Osteoblast (primary cell): ENCODE results near the gene KRTAP4-8. TPM values are rescaled to one million over a fixed set of nuclear protein-coding genes. Genes with fewer than 3 reads are reported as not detected.
"Not testable (repeated sequence)": the region's sequence is repeated elsewhere in the genome, so short reads cannot be mapped to it uniquely, and the experiment has no call there.

Source experiments
- DNase-seq: peaks from one replicate; pipeline ENCODE4 v3.0.0; 2011; ENCODE audit warnings: low spot score, mixed read lengths; ENCODE audit not compliant: insufficient read length; ENCODE audit errors: missing footprints
- H2AFZ ChIP-seq: 2 replicates; pipeline ENCODE4 v1.6.0; 2011; ENCODE audit warnings: mild to moderate bottlenecking, low read length
- H3K27ac ChIP-seq: 2 replicates; pipeline ENCODE4 v1.5.1; 2011; ENCODE audit warnings: mild to moderate bottlenecking, low read depth, low read length, moderate library complexity
- H3K27me3 ChIP-seq: 2 replicates; pipeline ENCODE4 v1.6.0; 2012; ENCODE audit warnings: mild to moderate bottlenecking, control low read depth, inconsistent platforms, low read length, moderate library complexity; ENCODE audit not compliant: insufficient read depth
- H3K36me3 ChIP-seq: 2 replicates; pipeline ENCODE4 v1.5.1; 2011; ENCODE audit warnings: mild to moderate bottlenecking, low read length, control low read depth, moderate library complexity; ENCODE audit not compliant: insufficient read depth
- H3K4me1 ChIP-seq: 2 replicates; pipeline ENCODE4 v1.5.1; 2011; ENCODE audit warnings: mild to moderate bottlenecking, low read length, control low read depth, moderate library complexity; ENCODE audit not compliant: insufficient read depth
- H3K4me2 ChIP-seq: 2 replicates; pipeline ENCODE4 v1.6.0; 2011; ENCODE audit warnings: mild to moderate bottlenecking, low read length; ENCODE audit not compliant: insufficient read depth
- H3K4me3 ChIP-seq: fragments of 200-600 bp; sonication (generic); 3 replicates; pipeline ENCODE4 v1.5.1; 2012; ENCODE audit warnings: mild to moderate bottlenecking, low read length, inconsistent platforms; ENCODE audit not compliant: insufficient read depth
- H3K79me2 ChIP-seq: 2 replicates; pipeline ENCODE4 v1.6.0; 2012; ENCODE audit warnings: mild to moderate bottlenecking, low read length, control low read depth, inconsistent platforms; ENCODE audit not compliant: insufficient read depth
- H3K9me3 ChIP-seq: 2 replicates; pipeline ENCODE4 v1.5.1; 2011; ENCODE audit warnings: low read depth, low read length, control low read depth
- H4K20me1 ChIP-seq: 2 replicates; pipeline ENCODE4 v1.6.0; 2012; ENCODE audit warnings: mild to moderate bottlenecking, low read length, control low read depth; ENCODE audit not compliant: insufficient read depth
- CTCF ChIP-seq: IDR thresholded peaks from 2 replicates; pipeline ENCODE4 v1.5.1; 2011; ENCODE audit warnings: mild to moderate bottlenecking, low read depth, low read length, moderate library complexity; ENCODE audit errors: extremely low read depth
- total RNA-seq: library from RNA; depleted of rRNA; stranded (reverse); fragments of >200 nt; gene quantifications from 2 replicates; pipeline ENCODE4 v1.2.3, GENCODE V29; 2012

KRTAP4-8 gene
- total RNA-seq, 1 donor, result not detected

- Histone ChIP-seq H3K27me3 (no peaks in the 10 kb centered on the region), H4K20me1 (no peaks in the 10 kb centered on the region), H3K4me2 (no peak overlapping the region), H2AFZ (no peak overlapping the region), H3K9me3 (no peaks in the 10 kb centered on the region), H3K4me1 (peaks cover 23% of the 10 kb centered on the region), H3K27ac (no peak overlapping the region), H3K4me3 (no peak overlapping the region), H3K79me2 (no peaks in the 10 kb centered on the region), H3K36me3 (no peaks in the 10 kb centered on the region)
- DNase-seq, result no peak
- no peak for TF ChIP-seq CTCF
Measured at GRCh38 chr17:41096055-41096454, 1.9 kb downstream of the KRTAP4-8 start.

- DNase-seq, H3K4me2 ChIP-seq, H3K27me3 ChIP-seq, H3K79me2 ChIP-seq, H3K36me3 ChIP-seq, H3K9me3 ChIP-seq, H3K4me1 ChIP-seq, H3K4me3 ChIP-seq, H2AFZ ChIP-seq, H3K27ac ChIP-seq, H4K20me1 ChIP-seq: not testable (repeated sequence)
Measured at GRCh38 chr17:41088760-41089352, 9.1 kb downstream of the KRTAP4-8 start.

- Histone ChIP-seq H3K4me2 (peak within 1 kb of the TSS; percentile 32), H3K4me1 (peaks cover 11% of the 10 kb centered on the region), H3K27ac (peak within 1 kb of the TSS; percentile 23)
- not testable (repeated sequence) for H3K79me2 ChIP-seq, H3K4me3 ChIP-seq, H3K27me3 ChIP-seq, H3K36me3 ChIP-seq, H2AFZ ChIP-seq, DNase-seq, H4K20me1 ChIP-seq, H3K9me3 ChIP-seq
Measured at GRCh38 chr17:41084100-41084856, 13.7 kb downstream of the KRTAP4-8 start, which contains the start of gene KRTAP4-7. TSS of gene KRTAP4-7 (plus strand) at chr17:41084150. CDS start at chr17:41084207, 57 bp downstream.

GRCh38 chr17:41083427-41083826 lies 14.5 kb downstream of the KRTAP4-8 start:
- peak overlapping the region; percentile 23 for H3K27ac ChIP-seq
- H3K27me3 ChIP-seq, H3K9me3 ChIP-seq, H3K4me3 ChIP-seq, H4K20me1 ChIP-seq, H3K79me2 ChIP-seq, H2AFZ ChIP-seq, H3K36me3 ChIP-seq, DNase-seq: not testable (repeated sequence)
- peak overlapping the region; percentile 32 for H3K4me2 ChIP-seq
- peaks cover 11% of the 10 kb centered on the region for H3K4me1 ChIP-seq

- Histone ChIP-seq H3K27ac (peak overlapping the region; percentile 3), H3K4me3 (no peak overlapping the region), H2AFZ (no peak overlapping the region), H3K4me2 (no peak overlapping the region), H3K79me2 (no peaks in the 10 kb centered on the region), H3K27me3 (no peaks in the 10 kb centered on the region), H3K4me1 (peaks cover 11% of the 10 kb centered on the region), H4K20me1 (no peaks in the 10 kb centered on the region), H3K9me3 (no peaks in the 10 kb centered on the region), H3K36me3 (no peaks in the 10 kb centered on the region)
- TF ChIP-seq CTCF, result no peak
- no peak for DNase-seq
Measured at GRCh38 chr17:41082626-41083025, 15.3 kb downstream of the KRTAP4-8 start.
